Chondrocyte (in vitro differentiated cells): Measurements from ENCODE around the gene CADM1. TPM values are rescaled to one million over a fixed set of nuclear protein-coding genes. Genes with fewer than 3 reads are reported as not detected.

Experiments
- DNase-seq: peaks from one replicate; pipeline ENCODE4 v3.0.0; 2021; ENCODE audit warnings: mixed read lengths, low spot score
- H3K27ac Mint-ChIP-seq: one replicate; pipeline ENCODE4 v1.8.0; 2021; ENCODE audit warnings: mild to moderate bottlenecking, moderate library complexity, mixed read lengths; ENCODE audit not compliant: unreplicated experiment
- H3K27me3 Mint-ChIP-seq: 2 replicates; pipeline ENCODE4 v1.8.0; 2021; ENCODE audit warnings: low read depth, mixed read lengths
- H3K36me3 Mint-ChIP-seq: 2 replicates; pipeline ENCODE4 v1.8.0; 2021; ENCODE audit warnings: low read depth, mixed read lengths
- H3K4me1 Mint-ChIP-seq: 2 replicates; pipeline ENCODE4 v1.8.0; 2021; ENCODE audit warnings: low read depth, mild to moderate bottlenecking, mixed read lengths
- H3K4me3 Mint-ChIP-seq: one replicate; pipeline ENCODE4 v1.8.0; 2021; ENCODE audit warnings: mild to moderate bottlenecking, moderate library complexity, mixed read lengths; ENCODE audit not compliant: unreplicated experiment
- H3K9me3 Mint-ChIP-seq: 2 replicates; pipeline ENCODE4 v1.8.0; 2021; ENCODE audit warnings: low read depth, mixed read lengths
- total RNA-seq: library from RNA; stranded (reverse); gene quantifications from 3 replicates; pipeline ENCODE4 v1.2.1, GENCODE V29; 2021
- TF ChIP-seq, protein P1 (sequence below): fragments of 200-600 bp; sonication (generic); IDR thresholded peaks from 2 replicates; pipeline ENCODE4 v1.5.0; 2021; ENCODE audit warnings: antibody characterized with exemption, mild to moderate bottlenecking, moderate library complexity

CADM1 gene
- total RNA-seq, 1 donor from 2014 or later, result 29.0 TPM

DNA sequence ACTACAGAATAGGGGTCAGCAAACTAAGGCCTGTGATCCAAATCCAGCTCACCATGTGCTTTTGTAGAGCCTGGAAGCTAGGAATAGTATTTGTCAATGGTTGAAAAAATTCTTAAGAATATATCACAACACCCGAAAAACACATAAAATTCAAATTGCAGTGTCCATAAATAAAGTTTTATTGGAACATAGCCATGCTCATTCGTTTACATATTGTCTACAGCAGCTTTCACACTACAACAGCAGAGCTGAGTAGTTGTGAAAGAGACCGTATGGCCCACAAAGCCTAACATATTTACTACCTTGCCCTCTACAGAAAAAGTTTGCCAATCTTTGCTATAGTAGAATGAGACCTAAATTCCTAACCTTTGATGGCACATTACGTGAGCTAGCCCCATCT is 125.7 kb downstream of the CADM1 start:
- no peaks in the 10 kb centered on the region for H3K36me3 Mint-ChIP-seq
- peaks cover 6% of the 10 kb centered on the region for H3K4me1 Mint-ChIP-seq
- no peak overlapping the region for H3K4me3 Mint-ChIP-seq
- no peaks in the 10 kb centered on the region for H3K9me3 Mint-ChIP-seq
- TF ChIP-seq, protein P1, sequence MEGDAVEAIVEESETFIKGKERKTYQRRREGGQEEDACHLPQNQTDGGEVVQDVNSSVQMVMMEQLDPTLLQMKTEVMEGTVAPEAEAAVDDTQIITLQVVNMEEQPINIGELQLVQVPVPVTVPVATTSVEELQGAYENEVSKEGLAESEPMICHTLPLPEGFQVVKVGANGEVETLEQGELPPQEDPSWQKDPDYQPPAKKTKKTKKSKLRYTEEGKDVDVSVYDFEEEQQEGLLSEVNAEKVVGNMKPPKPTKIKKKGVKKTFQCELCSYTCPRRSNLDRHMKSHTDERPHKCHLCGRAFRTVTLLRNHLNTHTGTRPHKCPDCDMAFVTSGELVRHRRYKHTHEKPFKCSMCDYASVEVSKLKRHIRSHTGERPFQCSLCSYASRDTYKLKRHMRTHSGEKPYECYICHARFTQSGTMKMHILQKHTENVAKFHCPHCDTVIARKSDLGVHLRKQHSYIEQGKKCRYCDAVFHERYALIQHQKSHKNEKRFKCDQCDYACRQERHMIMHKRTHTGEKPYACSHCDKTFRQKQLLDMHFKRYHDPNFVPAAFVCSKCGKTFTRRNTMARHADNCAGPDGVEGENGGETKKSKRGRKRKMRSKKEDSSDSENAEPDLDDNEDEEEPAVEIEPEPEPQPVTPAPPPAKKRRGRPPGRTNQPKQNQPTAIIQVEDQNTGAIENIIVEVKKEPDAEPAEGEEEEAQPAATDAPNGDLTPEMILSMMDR, result no peak
- no peak overlapping the region for H3K27ac Mint-ChIP-seq
- DNase-seq, result no peak
- H3K27me3 Mint-ChIP-seq, result no peaks in the 10 kb centered on the region

GRCh38 chr11:115377882-115378296 is 126.3 kb downstream of the CADM1 start:
- H3K4me1 Mint-ChIP-seq, result no peaks in the 10 kb centered on the region
- H3K27ac Mint-ChIP-seq, result no peak overlapping the region
- H3K4me3 Mint-ChIP-seq, result no peak overlapping the region
- no peak for DNase-seq
- H3K9me3 Mint-ChIP-seq, result no peaks in the 10 kb centered on the region
- no peaks in the 10 kb centered on the region for H3K27me3 Mint-ChIP-seq
- H3K36me3 Mint-ChIP-seq, result no peaks in the 10 kb centered on the region
- TF ChIP-seq, protein P1, result no peak

DNA sequence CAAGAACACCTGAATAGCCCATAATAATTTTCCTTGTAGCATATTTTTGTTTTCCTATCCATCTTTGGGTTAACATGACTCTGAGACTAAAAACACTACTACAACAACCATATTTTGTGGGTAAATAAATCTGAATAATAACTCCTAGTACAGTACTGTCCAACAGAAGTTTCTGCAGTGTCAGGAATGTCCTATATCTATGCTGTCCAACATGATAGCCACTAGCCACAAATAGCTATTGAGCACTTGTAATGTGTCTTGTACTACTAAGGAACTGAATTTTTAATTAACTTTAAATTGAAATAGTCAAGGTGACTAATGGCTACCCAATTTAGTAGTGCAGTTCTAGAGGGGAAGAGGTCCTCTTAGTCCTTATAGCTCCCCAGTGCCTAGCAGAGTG is 135.6 kb downstream of the CADM1 start:
- no peaks in the 10 kb centered on the region for H3K36me3 Mint-ChIP-seq
- DNase-seq, result no peak
- peaks cover 3% of the 10 kb centered on the region for H3K4me1 Mint-ChIP-seq
- H3K4me3 Mint-ChIP-seq, result no peak overlapping the region
- H3K27ac Mint-ChIP-seq, result no peak overlapping the region
- H3K27me3 Mint-ChIP-seq, result no peaks in the 10 kb centered on the region
- H3K9me3 Mint-ChIP-seq, result no peaks in the 10 kb centered on the region
- TF ChIP-seq, protein P1, result no peak

GRCh38 chr11:115366826-115367225 is 137.4 kb downstream of the CADM1 start:
- Mint-ChIP-seq H3K4me1 (peaks cover 3% of the 10 kb centered on the region), H3K4me3 (no peak overlapping the region), H3K9me3 (no peaks in the 10 kb centered on the region), H3K36me3 (no peaks in the 10 kb centered on the region), H3K27ac (no peak overlapping the region), H3K27me3 (no peaks in the 10 kb centered on the region)
- no peak for DNase-seq
- TF ChIP-seq, protein P1, result no peak

DNA sequence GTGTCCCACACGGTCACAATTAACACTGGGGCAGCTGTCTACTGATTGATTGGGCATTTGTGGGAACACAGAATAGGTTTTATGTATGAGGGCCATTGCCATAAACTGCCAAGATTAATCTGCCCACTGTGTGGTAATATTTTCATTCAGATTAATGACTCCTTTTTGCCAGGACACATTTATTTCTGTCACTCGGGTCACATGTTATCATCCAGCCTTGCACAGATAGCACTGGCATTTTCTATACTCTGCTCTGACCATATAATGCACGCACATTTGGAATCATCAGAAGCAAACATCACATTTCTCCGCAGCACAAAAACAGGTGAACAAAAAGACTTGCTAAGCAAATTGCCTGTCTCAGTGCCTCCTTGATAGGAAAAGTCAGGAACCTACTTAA is 138.3 kb downstream of the CADM1 start:
- Mint-ChIP-seq H3K4me1 (peaks cover 3% of the 10 kb centered on the region), H3K27ac (no peak overlapping the region), H3K4me3 (no peak overlapping the region), H3K9me3 (no peaks in the 10 kb centered on the region), H3K36me3 (no peaks in the 10 kb centered on the region), H3K27me3 (no peaks in the 10 kb centered on the region)
- DNase-seq, result no peak
- TF ChIP-seq, protein P1, result no peak
